Measurements from ENCODE around the gene PIK3R3. TPM values are rescaled to one million over a fixed set of nuclear protein-coding genes. Genes with fewer than 3 reads are reported as not detected.
A peak's percentile ranks its signal among the peaks of the same experiment; 100 is the strongest.

The PIK3R3 gene
- total RNA-seq, 1 experiment from 2014 or later = 12.4 TPM

- Histone ChIP-seq H4K91ac (ENCODE audit: insufficient read length, low read depth, low read length) (no peak overlapping the region), H4K5ac (ENCODE audit: insufficient read length, low read depth, low read length) (no peak overlapping the region), H3K23me2 (ENCODE audit: insufficient read length, low read depth, low read length, poor library complexity, severe bottlenecking) (no peaks in the 10 kb centered on the region), H3T11ph (ENCODE audit: low read length) (no peak overlapping the region), H2BK15ac (ENCODE audit: low read depth, low read length) (no peak overlapping the region), H3K18ac (ENCODE audit: insufficient read length, low read depth, low read length) (no peak overlapping the region), H3K23ac (ENCODE audit: insufficient read length, low read depth, low read length) (no peak overlapping the region), H4K8ac (replicated peaks; ENCODE audit: insufficient read length, low read depth, low read length) (no peak overlapping the region), H2BK5ac (ENCODE audit: insufficient read length, low read length) (no peak overlapping the region), H3K9ac (ENCODE audit: extremely low read depth, insufficient read length, low read length) (no peak overlapping the region), H2AK5ac (ENCODE audit: insufficient read length, low read length) (no peak overlapping the region), H3K79me1 (ENCODE audit: insufficient read depth, low read depth, low read length, poor library complexity, severe bottlenecking) (no peaks in the 10 kb centered on the region), H2AFZ (ENCODE audit: low read length) (no peak overlapping the region), H3K4me1 (ENCODE audit: insufficient read depth, low read length) (no peaks in the 10 kb centered on the region), H3K9me3 (ENCODE audit: control insufficient read depth, low read depth, low read length) (no peaks in the 10 kb centered on the region), H4K20me1 (ENCODE audit: control insufficient read depth, insufficient read depth, insufficient read length) (no peaks in the 10 kb centered on the region), H3K27ac (ENCODE audit: insufficient read length, low read depth, low read length) (no peak overlapping the region), H3K56ac (ENCODE audit: insufficient read length, low read depth, low read length) (no peak overlapping the region), H2BK20ac (ENCODE audit: low read depth, low read length, poor library complexity, severe bottlenecking) (no peak overlapping the region), H3K79me2 (ENCODE audit: insufficient read depth, low read length) (no peaks in the 10 kb centered on the region), H3K4me2 (ENCODE audit: insufficient read depth, insufficient read length, low read length) (no peak overlapping the region), H2BK12ac (ENCODE audit: insufficient read length, low read depth, low read length) (no peak overlapping the region), H2BK120ac (ENCODE audit: low read depth, low read length, poor library complexity, severe bottlenecking) (no peak overlapping the region), H3K27me3 (ENCODE audit: insufficient read depth, low read length) (no peaks in the 10 kb centered on the region), H3K14ac (ENCODE audit: insufficient read depth, low read length) (no peak overlapping the region), H3K4ac (ENCODE audit: low read depth, low read length) (no peak overlapping the region)
- no peaks in the 10 kb centered on the region for H3K9me3 Mint-ChIP-seq
- no peak overlapping the region; a peak in 1 of 5 replicates for H3K4me3 Mint-ChIP-seq
- H3K36me3 Mint-ChIP-seq (ENCODE audit: insufficient read depth in 1 of 3, low read depth in 3 of 3) = peaks cover 23 to 52% (median 44%) of the 10 kb centered on the region in 3 experiments; a peak in 6 of 7 replicates
- peak; percentile 25 for DNase-seq
- H3K27ac Mint-ChIP-seq = peak overlapping the region in 1 of 3 experiments; percentile 57; a peak in 2 of 7 replicates
- H3K4me1 Mint-ChIP-seq = no peaks in the 10 kb centered on the region
- no peak for TF ChIP-seq CTCF (conservative IDR thresholded peaks at IDR 0.05)
- no peaks in the 10 kb centered on the region for H3K27me3 Mint-ChIP-seq (ENCODE audit: low read depth)
- no CpG with 5 or more reads among the region's 26 CpGs for WGBS (ENCODE audit: extremely low coverage, insufficient read length, low lambda C conversion rate)
Measured at GRCh38 chr1:46030876-46031660, 101.4 kb downstream of the PIK3R3 start.

All from H9 (cell line).